GM23338 (cell line): ENCODE results near the gene TP73.

Experiments
- CTCF ChIP-seq, 2 experiments: fragments of 200-600 bp in 1 of 2; sonication (generic) in 1 of 2; conservative IDR thresholded peaks; 2 replicates each; pipeline versions ENCODE4 v1.5.1 to v1.6.1; 2016 to 2017; ENCODE audit warnings: antibody characterized with exemption in 2 of 2, low read depth in 2 of 2, mild to moderate bottlenecking in 2 of 2, moderate library complexity in 1 of 2
- EZH2phosphoT487 ChIP-seq: fragments of 200-600 bp; sonication (generic); IDR thresholded peaks from one replicate; pipeline ENCODE4 v1.8.1; 2018; ENCODE audit warnings: antibody characterized with exemption; ENCODE audit not compliant: unreplicated experiment

GRCh38 chr1:3750741-3751140, 98.4 kb downstream of the TP73 start:
- TF ChIP-seq CTCF (conservative IDR thresholded peaks at IDR 0.05; ENCODE audit: low read depth in 2 of 2) (no peak), EZH2phosphoT487 (no peak)
